HG03521 (cell line): Measurements from ENCODE around the gene TMEM11.

ENCODE experiments used
- ATAC-seq: cut with Tn5 transposase; IDR thresholded peaks from one replicate; pipeline ENCODE4 v1.9.1; 2021; ENCODE audit warnings: mild to moderate bottlenecking, moderate library complexity; ENCODE audit not compliant: unreplicated experiment

The TMEM11 gene

GRCh38 chr17:21186399-21187187 is 27.4 kb downstream of the TMEM11 start:
- ATAC-seq = no peak

- no peak for ATAC-seq
Observed at GRCh38 chr17:21185061-21185460, 28.9 kb downstream of the TMEM11 start.

GRCh38 chr17:21184570-21184969 is 29.4 kb downstream of the TMEM11 start:
- ATAC-seq = no peak

- no peak for ATAC-seq
Observed at GRCh38 chr17:21183468-21183867, 30.5 kb downstream of the TMEM11 start.

- ATAC-seq = no peak
Observed at GRCh38 chr17:21177854-21178600, 35.9 kb downstream of the TMEM11 start.

GRCh38 chr17:21177401-21177800 is 36.6 kb downstream of the TMEM11 start:
- ATAC-seq = no peak

GRCh38 chr17:21176773-21177395 is 37.1 kb downstream of the TMEM11 start:
- no peak for ATAC-seq

GRCh38 chr17:21174713-21175112 is 39.2 kb downstream of the TMEM11 start:
- ATAC-seq = no peak

- ATAC-seq = no peak
Observed at GRCh38 chr17:21174186-21174585, 39.8 kb downstream of the TMEM11 start.

- ATAC-seq = no peak
Observed at GRCh38 chr17:21173543-21173942, 40.4 kb downstream of the TMEM11 start.

GRCh38 chr17:21172846-21173245 is 41.1 kb downstream of the TMEM11 start:
- no peak for ATAC-seq

GRCh38 chr17:21171970-21172510 is 41.9 kb downstream of the TMEM11 start:
- ATAC-seq = no peak

GRCh38 chr17:21171309-21171922 is 42.5 kb downstream of the TMEM11 start:
- no peak for ATAC-seq

GRCh38 chr17:21170809-21171208 is 43.2 kb downstream of the TMEM11 start:
- ATAC-seq = no peak

- ATAC-seq = no peak
Observed at GRCh38 chr17:21169496-21169895, 44.5 kb downstream of the TMEM11 start.

- ATAC-seq = no peak
Observed at GRCh38 chr17:21168555-21168865, 45.5 kb downstream of the TMEM11 start.

- ATAC-seq = no peak
Observed at GRCh38 chr17:21167303-21167702, 46.7 kb downstream of the TMEM11 start.

- no peak for ATAC-seq
Observed at GRCh38 chr17:21166595-21167210, 47.3 kb downstream of the TMEM11 start.

- ATAC-seq = no peak
Observed at GRCh38 chr17:21165922-21166594, 47.9 kb downstream of the TMEM11 start.

GRCh38 chr17:21164620-21165019 is 49.3 kb downstream of the TMEM11 start:
- no peak for ATAC-seq
